NOMO-1 (cell line): ENCODE data around the gene ATP2C2.
A peak's percentile ranks its signal among the peaks of the same experiment; 100 is the strongest.
"Not testable (repeated sequence)": the region's sequence is repeated elsewhere in the genome, so short reads cannot be mapped to it uniquely, and the experiment has no call there.

Experiments
- DNase-seq, 2 experiments: peaks; one replicate each; lab custom pipeline; 2025; ENCODE audit not compliant: unreplicated experiment in 2 of 2; lab: John Stamatoyannopoulos, UW

ATP2C2 gene

GRCh38 chr16:84391151-84392030 is 23.1 kb downstream of the ATP2C2 start:
- DNase-seq, result peak in 1 of 2 experiments; percentile 21

GRCh38 chr16:84392031-84392360 is 23.7 kb downstream of the ATP2C2 start:
- no peak for DNase-seq

GRCh38 chr16:84396082-84396481 is 27.7 kb downstream of the ATP2C2 start:
- not testable (repeated sequence) for DNase-seq

GRCh38 chr16:84396537-84397008 is 28.2 kb downstream of the ATP2C2 start:
- DNase-seq, result no peak

- no peak for DNase-seq
Measured at GRCh38 chr16:84397090-84397489, 28.8 kb downstream of the ATP2C2 start.

- no peak for DNase-seq
Measured at GRCh38 chr16:84398701-84399100, 30.4 kb downstream of the ATP2C2 start.

- not testable (repeated sequence) for DNase-seq
Measured at GRCh38 chr16:84399912-84400311, 31.6 kb downstream of the ATP2C2 start.

GRCh38 chr16:84403435-84403834 is 35.1 kb downstream of the ATP2C2 start:
- not testable (repeated sequence) for DNase-seq

GRCh38 chr16:84404324-84404723 is 36.0 kb downstream of the ATP2C2 start:
- DNase-seq, result no peak

- DNase-seq, result no peak
Measured at GRCh38 chr16:84404936-84405639, 36.8 kb downstream of the ATP2C2 start.

- DNase-seq, result no peak
Measured at GRCh38 chr16:84406006-84406963, 37.9 kb downstream of the ATP2C2 start.

- DNase-seq, result no peak
Measured at GRCh38 chr16:84407588-84408313, 39.4 kb downstream of the ATP2C2 start.

- no peak for DNase-seq
Measured at GRCh38 chr16:84408314-84408690, 40.0 kb downstream of the ATP2C2 start.

GRCh38 chr16:84408856-84409255 is 40.5 kb downstream of the ATP2C2 start:
- no peak for DNase-seq

GRCh38 chr16:84410361-84411138 is 42.2 kb downstream of the ATP2C2 start:
- no peak for DNase-seq

- DNase-seq, result no peak
Measured at GRCh38 chr16:84411768-84412167, 43.4 kb downstream of the ATP2C2 start.

- DNase-seq, result no peak
Measured at GRCh38 chr16:84412262-84412661, 43.9 kb downstream of the ATP2C2 start.

GRCh38 chr16:84413244-84414004 is 45.1 kb downstream of the ATP2C2 start:
- no peak for DNase-seq
